HT-29 (cell line): ENCODE measurements around the gene NECTIN1. TPM values are rescaled to one million over a fixed set of nuclear protein-coding genes. Genes with fewer than 3 reads are reported as not detected.
"Not testable (repeated sequence)": the region's sequence is repeated elsewhere in the genome, so short reads cannot be mapped to it uniquely, and the experiment has no call there.

Source experiments
- DNase-seq: peaks from one replicate; pipeline ENCODE4 v3.0.0-alpha.2; 2015; ENCODE audit warnings: low spot score
- total RNA-seq: library from RNA; depleted of rRNA; stranded (reverse); fragments of >200 nt; shearing (Covaris generic); gene quantifications from 2 replicates; pipeline ENCODE4 v1.2.3, GENCODE V29; 2014

Gene NECTIN1
- total RNA-seq, 1 experiment from 2014 or later: 46.5 TPM

GRCh38 chr11:119619665-119620064 lies 109.3 kb downstream of the NECTIN1 start:
- no peak for DNase-seq

GRCh38 chr11:119618208-119618909 lies 110.6 kb downstream of the NECTIN1 start:
- DNase-seq: no peak

- DNase-seq: no peak
These were observed 111.7 kb downstream of the NECTIN1 start for GRCh38 chr11:119617340-119617713.

GRCh38 chr11:119616586-119617339 lies 112.2 kb downstream of the NECTIN1 start:
- DNase-seq: no peak

- no peak for DNase-seq
These were observed 113.2 kb downstream of the NECTIN1 start for GRCh38 chr11:119615882-119616196.

GRCh38 chr11:119615003-119615881 lies 113.8 kb downstream of the NECTIN1 start:
- DNase-seq: peak; percentile 79

- no peak for DNase-seq
These were observed 114.6 kb downstream of the NECTIN1 start for GRCh38 chr11:119614222-119615002.

- DNase-seq: no peak
These were observed 116.2 kb downstream of the NECTIN1 start for GRCh38 chr11:119612814-119613213.

- DNase-seq: no peak
These were observed 118.1 kb downstream of the NECTIN1 start for GRCh38 chr11:119610836-119611426.

GRCh38 chr11:119608781-119609180 lies 120.2 kb downstream of the NECTIN1 start:
- DNase-seq: no peak

GRCh38 chr11:119608201-119608600 lies 120.8 kb downstream of the NECTIN1 start:
- no peak for DNase-seq

- DNase-seq: no peak
These were observed 121.3 kb downstream of the NECTIN1 start for GRCh38 chr11:119607726-119608125.

GRCh38 chr11:119605137-119605665 lies 123.8 kb downstream of the NECTIN1 start:
- DNase-seq: no peak

- no peak for DNase-seq
These were observed 126.1 kb downstream of the NECTIN1 start for GRCh38 chr11:119602745-119603373.

GRCh38 chr11:119599864-119600541 lies 129.0 kb downstream of the NECTIN1 start:
- no peak for DNase-seq

- DNase-seq: not testable (repeated sequence)
These were observed 133.1 kb downstream of the NECTIN1 start for GRCh38 chr11:119595941-119596340.

- no peak for DNase-seq
These were observed 134.3 kb downstream of the NECTIN1 start for GRCh38 chr11:119594639-119595249.

- no peak for DNase-seq
These were observed 135.7 kb downstream of the NECTIN1 start for GRCh38 chr11:119593346-119593745.

- no peak for DNase-seq
These were observed 136.4 kb downstream of the NECTIN1 start for GRCh38 chr11:119592642-119593041.
